Activated CD8-positive, alpha-beta memory T cell treated with anti-CD3 and anti-CD28 coated beads, Interleukin-2, amount 50 U/mL, for 4 hours (primary cell): ENCODE measurements around the gene MYCBP.

Experiments used
- DNase-seq: peaks from one replicate; pipeline ENCODE4 v3.0.0-alpha.2; 2020

Gene MYCBP

DNA sequence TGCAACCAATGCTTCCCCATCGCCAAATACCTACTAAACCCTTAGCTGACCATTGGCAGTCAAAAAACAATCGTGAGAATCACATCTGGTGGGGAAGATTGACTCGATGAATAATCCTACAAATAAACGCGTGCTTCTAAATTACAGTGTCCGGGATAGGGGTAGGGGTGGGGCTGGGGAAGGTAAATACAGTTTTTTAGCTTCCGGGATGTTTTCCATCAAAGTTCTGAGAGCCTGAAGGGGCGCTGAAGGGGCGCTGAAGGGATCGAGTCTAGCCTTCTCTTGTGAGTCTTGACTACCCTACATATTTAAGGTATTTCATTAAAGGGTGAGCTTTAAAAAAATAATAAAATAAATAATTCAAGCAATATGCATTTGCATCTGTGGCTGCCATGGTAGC is 54.1 kb downstream of the MYCBP start:
- no peak for DNase-seq

DNA sequence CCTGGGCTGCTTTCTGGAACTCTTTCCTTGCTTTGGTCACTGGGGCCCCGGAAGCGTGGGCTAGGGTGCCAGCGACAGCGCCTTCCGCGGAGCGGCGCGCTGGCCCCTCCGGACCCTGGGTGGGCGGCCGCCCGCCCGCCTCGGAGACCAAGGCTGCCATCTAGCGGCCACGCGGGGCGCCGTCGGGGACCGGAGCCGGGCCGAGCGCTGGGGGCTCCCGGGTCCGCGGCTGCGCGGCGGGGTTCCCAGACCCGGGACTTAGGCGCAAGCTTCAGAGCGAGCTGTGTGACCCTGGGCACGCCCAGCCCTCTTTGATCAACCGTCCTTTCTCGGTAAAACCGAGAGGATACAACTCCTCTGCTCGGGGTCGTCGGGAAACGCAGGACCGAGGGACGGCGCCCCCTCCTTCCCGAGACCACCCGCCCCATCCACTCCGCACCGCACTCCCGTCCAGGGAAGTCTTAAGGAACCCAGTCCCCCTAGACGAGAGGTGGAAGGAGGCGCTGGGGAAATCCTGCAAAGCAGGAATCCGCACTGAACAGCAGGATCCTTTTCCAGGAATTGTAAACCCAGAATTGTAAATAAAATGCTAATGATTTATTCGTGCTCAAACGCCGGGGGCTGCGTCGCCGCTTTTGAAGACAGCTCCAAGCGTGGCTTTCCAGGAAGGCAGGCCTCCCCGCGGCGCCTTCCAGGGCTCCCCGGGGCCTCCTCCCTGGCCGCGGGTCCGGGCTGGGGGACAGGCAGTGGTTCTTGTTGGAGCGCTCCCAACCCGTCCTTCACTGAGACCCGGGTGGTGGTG is 54.8 kb downstream of the MYCBP start:
- peak; percentile 61 for DNase-seq

DNA sequence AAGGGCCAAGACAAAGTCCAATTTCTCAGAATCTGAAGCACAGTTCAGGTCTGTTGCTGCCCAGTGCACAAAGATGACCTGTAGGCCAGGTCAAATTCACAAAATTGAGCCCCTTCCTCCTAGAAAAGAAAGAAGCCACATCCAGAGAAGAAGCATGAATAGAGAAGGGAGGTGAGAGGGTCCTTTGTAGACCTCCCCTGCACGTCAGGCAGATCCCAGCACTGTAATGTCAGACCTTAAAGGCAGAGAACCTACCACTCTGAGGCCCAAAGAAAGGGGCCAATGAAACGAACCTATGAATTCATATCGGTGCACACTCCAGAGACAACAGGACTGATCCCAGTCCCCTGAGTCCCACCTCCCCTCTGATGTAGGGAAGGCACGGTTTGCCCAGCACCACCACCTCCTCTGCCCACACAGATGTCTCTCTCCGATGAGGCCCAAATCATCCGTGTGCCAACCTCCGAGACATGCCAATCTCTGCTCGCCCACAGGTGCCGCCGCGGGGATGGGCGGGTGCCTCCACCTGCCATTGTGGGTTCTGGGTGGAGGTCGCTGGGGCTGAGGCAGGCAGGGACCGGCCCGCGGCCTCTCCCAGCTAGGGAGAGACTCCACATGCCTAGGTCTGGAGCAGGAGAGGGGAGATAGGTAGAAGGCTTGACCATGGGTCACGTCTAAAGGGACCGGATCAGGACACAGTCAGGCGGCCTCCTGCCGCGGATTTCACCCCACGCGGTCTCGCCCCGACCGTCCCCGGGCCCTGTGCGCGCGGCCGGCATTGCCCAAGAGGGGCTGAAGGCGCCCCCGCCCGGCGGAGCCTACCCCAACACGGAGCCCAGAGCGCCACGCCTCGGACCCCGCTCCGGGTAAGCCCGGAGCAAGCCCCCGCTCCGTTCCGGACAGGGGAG is 55.6 kb downstream of the MYCBP start:
- no peak for DNase-seq

DNA sequence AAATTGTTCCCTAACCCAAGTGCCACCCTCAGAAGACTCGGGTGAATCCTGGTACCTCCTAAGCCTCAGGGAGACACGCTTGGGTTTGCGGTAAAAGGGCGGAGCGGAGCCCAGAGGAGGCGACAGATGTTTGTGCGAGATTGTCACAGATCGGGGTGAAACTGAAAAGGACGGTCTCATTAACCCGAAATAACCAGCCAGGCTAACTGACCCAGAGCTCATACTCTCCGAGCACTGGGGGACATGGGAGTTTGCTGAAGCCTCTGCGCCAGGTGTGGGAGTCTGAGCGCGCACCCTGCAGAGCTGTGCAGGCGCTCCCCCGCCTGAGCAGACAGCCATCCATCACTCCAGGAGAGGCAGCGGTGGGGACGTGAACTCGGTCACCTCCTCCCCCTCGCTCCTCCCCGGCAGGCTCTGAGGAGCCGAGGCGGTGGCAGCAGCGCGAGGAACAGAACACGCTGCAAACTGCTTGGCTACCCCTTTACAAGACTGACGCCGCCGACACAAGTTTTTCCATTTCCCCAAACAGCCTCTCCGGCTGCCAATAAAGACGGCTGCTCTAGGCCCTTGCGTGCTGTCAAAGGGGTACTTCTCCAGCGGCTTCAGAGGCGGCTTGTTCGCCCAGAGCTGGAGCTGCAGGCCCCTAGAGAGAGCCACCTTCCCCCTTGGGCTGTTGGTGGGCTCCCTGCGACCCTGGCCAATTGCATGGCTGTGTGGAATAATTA is 57.1 kb downstream of the MYCBP start:
- no peak for DNase-seq

DNA sequence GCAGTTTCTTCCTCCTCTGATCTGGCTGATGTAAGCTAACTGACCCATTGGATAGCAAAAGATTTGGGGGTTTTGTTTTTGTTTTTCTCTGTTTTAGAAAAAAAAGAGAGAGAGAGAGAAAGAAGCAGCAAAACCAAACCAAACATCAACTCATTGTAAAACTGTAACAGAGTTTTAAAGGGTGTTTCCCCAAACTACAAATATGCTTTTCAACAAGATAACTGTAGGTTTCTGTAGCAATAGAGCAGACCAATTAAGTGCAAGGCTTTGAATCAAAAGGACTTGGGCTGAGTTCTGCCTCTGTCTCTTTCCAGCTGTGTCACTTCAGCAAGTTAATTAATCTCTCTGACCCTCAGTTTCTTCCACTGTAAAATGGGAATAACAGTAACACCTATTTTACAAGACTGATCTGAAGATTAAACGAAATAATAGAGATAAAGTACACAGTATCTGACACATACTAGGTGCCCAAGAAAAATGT is 58.1 kb downstream of the MYCBP start:
- DNase-seq, result no peak

- no peak for DNase-seq
Measured at GRCh38 chr1:38814444-38814983, 58.6 kb downstream of the MYCBP start.

- no peak for DNase-seq
Measured at GRCh38 chr1:38812981-38813380, 60.2 kb downstream of the MYCBP start.
